GM19452 (cell line): ENCODE measurements around the gene NR1H2.
"Not testable (repeated sequence)": the region's sequence is repeated elsewhere in the genome, so short reads cannot be mapped to it uniquely, and the experiment has no call there.

Source experiments
- ATAC-seq: cut with Tn5 transposase; IDR thresholded peaks from one replicate; pipeline ENCODE4 v1.9.1; 2021; ENCODE audit not compliant: unreplicated experiment

NR1H2 gene

DNA sequence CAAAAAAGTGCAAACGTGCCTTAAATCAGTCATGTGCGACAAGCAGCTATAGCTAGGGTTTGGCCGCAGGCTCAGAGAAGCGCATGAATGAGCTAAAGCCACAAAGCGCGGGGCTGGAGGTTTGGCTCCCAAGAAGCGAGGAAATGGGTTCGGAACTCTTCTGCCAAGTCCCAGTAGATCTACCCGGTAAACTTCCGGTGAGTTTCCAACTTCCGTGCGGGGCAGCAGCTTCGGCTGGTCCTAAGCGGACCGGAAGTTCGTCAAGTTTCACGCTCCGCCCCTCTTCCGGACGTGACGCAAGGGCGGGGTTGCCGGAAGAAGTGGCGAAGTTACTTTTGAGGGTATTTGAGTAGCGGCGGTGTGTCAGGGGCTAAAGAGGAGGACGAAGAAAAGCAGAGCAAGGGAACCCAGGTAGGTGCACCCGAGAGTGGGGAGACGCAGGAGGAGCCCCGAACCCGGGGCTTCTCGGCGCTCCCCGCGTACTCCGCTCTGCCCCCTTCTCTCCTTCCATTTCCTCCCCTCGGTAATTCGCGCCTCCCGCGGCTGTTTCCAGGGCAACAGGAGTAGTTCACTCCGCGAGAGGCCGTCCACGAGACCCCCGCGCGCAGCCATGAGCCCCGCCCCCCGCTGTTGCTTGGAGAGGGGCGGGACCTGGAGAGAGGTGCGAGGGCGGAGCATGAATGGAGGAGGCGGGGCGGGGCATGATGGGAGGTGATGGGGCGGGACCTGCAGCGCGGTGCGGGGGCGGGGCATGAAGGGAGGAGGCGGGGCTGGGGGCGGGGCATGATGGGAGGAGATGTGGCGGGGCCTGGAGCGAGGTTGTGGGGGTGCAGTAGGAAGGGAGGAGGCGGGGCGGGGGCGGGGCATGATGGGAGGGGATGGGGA lies at the start of gene NR1H2:
NR1H2 (plus strand) TSS at position 292 of the 885 bp plus-strand sequence. CDS start 1,149 bp downstream, outside the sequence.
- peak; percentile 87 for ATAC-seq

DNA sequence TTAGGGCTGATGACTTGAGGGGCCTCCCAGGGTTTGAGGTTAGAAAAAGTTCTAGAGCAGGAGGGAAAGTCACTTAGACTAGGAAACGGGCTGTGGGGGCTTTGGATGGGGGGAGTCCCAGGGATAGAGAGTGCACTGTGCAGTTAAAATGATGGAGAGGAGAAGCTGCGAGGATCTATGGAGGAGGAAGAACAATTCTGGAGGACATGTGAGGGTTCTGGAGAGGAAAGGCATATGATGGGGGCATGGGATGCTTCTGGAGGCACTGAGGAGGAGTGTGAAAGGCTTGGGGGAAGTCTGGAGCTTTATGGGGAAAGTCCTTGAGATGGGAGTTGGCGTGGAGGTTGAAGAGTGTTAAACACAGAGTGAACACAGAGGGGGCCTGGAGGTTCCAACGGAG lies 49.2 kb upstream of the NR1H2 start:
- no peak for ATAC-seq

DNA sequence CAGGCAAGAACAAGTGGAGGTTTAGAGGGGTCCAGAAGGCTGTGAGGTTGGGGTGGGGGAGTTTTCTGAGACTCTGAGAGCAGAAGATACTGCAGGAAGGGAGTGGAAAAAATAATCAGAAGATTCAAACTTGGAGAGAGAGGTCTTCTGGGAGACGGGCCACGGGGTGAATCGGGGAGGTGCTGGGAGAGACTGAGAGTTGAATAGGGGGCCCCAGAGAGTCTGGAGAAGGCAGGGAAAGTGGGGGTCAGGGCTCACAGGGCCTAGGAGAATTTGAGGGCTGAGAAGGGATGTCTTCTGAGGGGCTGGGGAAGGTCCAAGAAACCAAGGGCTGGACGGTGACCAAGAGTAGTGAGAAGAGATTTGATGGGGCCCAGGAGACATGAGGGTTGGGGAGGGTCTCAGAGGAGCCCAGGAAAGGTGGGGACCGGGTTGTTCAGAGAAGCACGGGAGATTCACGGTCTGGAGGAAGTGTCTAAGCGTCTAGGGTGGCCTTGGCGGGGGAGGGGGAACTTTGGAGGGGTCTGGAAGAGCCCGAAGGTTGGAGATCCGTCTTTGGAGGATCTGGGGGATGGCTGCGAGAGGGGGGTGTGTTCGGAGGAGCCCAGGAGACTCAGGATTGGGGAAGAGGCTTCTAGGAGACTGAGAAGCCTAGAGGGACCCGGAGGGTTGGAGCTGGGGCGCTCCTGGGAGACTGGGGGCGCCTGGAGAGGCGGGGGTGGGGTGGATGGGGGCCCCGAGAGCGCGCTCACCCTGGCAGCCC lies 48.6 kb upstream of the NR1H2 start:
- ATAC-seq = no peak

DNA sequence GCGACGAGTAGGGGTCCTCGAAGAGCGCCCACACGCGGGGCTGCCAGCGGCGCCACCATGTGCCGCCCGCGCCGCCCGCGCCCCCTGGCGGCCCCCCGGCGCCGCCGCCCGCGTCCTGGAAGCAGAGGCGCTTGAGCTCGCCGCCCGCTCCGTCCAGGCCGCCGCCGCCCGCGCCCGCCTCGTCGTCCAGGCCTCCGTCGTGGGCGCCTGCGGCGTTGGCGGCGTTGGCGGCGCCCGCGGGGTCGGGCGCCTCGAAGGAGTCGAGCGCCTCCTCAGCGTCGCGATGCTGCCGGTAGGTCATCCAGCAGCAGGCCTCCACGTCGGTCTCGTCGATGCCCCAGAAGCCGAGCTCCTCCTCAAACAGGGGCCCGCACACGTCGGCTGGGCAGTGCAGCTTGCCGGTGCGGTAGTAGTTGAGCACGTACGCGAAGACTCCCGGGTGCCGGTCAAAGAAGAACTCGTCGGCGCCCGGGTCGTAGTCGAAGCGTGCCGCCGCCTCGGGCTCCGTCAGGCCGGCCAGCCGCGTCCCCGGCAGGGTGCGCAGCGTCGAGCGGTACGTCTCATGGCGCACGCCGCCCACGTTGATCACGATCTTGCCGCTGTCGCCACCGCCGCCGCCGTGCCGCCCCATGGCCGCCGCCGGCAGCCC lies 47.9 kb upstream of the NR1H2 start:
- ATAC-seq = no peak

DNA sequence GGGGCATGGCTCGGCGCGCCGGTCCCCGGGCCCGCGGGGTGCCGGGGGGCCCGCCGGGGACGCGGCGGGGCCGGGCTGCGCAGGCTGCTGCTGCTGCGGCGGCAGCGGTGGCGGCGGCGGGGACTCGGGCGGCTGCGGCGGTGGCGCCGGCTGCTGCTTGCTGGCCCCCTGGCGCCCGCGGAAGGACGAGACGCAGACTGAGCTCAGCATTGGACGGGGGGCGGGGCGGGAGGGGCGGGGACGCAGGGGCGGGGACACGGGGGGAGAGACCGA lies 47.4 kb upstream of the NR1H2 start:
- ATAC-seq = peak; percentile 7

DNA sequence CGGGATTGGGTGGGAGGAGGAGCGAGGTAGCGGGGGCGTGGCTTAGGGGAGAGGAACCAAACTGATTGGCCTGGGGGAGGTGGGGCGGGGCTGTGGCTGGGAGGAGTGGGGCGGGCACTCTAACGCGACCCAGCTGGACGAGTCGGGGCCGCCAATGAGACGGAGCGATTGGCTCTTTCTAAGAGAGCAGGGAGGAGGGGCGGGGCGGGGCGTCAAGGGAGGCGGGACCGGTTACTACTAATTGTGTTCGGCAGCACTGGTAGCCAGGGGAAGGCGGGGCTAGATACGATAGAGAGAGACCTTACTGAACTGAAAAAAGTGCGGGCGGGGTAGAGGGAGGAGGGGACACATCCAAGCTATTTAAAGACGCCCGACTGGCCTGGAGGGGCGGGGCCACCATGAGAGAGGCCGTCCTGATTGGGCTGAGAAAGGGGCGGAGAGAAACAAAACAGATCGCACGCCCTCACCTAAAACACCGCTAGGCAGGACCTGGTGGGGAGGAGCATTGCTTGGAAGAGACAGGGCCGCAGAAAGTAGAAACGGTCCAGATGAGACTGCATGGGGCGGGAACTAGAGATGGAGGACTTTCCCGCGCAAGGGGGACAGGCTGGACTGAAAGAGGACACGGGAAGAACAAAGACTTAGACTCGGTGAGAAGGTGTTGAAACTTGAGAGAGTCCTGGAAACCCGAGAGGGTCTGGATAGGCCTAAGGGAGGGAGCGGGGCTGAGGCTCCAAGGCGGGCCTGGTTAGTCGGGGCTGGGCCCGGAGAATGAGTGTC lies 46.9 kb upstream of the NR1H2 start, which contains the start of gene KCNC3:
KCNC3 (minus strand) TSS at position 232 of the 780 bp plus-strand sequence. CDS start 295 bp downstream, outside the sequence.
- ATAC-seq = peak; percentile 41

DNA sequence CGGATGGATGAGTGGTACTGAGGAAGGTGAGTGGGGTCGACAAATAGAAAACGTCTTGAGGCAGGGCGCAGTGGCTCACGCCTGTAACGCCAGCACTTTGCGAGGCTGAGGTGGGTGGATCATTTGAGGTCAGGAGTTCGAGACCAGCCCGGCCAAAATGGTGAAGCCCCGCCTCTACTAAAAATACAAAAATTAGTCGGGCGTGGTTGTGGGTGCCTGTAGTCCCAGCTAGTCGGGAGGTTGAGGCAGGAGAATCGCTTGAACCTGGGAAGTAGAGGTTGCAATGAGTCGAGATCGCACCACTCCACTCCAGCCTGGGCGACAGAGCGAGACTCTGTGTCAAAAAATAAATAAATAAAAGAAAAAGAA lies 46.3 kb upstream of the NR1H2 start:
- not testable (repeated sequence) for ATAC-seq

DNA sequence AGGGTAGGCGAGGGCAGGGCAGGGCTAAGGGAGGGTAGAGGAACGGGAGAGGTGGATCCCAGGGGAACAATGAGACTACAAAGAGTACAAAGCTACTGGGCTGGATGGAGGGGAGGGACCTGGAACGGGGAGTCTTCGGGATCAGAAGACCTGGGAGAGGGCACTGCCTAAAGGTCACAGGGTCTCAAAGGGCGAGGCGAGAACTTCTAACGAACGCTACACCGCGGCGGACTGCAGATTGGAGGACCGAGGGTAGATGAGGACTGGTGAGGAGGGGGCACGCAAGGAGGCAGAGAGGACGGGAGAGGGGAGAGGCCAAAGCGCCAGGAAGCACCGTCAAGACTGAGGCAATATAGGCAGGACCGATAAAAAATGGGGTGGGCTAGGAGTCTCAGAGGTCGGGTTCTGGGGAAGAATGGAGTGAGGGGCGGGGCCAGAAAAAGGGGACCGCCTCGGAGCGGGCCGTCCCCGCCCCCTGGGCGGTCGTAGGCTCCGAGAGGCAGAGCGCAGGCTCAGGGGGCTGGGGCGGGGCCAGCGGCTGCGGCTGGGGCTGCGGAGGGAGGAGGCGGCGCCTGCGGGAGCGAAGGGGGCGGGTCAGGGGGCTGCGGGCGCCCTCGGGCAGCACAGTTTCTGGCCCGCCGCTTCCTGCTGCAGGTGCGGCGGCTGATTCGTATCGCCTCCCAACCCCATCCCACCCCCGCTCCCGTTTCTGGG lies 45.7 kb upstream of the NR1H2 start:
- no peak for ATAC-seq

DNA sequence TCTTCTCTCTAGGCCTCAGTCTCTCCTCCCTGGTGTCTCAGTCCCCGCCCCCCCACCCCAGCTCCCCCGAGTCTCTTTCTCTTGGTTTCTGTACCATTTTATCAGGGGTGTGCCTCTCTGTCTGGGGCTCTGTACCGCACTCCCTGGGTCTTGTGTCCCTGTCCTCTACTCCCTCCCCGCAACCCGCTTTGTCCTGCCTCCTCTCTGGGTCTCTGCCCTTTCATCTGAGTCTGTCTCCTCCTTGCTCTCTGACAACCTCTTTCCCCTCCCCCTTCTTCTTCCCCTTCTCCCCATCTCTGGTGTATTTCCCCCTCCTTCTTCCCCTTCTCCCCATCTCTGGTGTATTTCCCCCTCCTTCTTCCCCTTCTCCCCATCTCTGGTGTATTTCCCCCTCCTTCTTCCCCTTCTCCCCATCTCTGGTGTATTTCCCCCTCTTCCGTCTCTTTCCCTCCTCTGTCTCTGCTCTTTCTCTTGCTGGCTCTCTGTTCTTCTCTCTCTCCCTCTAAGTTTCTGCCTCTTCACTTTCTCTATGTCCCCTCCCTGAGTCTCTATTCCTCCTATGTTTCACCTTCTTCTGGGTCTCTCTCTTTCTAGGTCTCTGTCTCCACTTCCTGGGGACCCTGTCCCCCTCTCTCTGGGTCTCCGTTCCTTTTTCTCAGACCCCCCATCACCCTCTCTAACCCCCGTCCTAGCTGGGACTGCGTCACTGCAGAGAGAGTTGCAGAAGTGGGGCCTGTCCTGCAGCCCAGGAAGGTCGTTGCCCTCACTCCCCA lies 44.9 kb upstream of the NR1H2 start:
- no peak for ATAC-seq

DNA sequence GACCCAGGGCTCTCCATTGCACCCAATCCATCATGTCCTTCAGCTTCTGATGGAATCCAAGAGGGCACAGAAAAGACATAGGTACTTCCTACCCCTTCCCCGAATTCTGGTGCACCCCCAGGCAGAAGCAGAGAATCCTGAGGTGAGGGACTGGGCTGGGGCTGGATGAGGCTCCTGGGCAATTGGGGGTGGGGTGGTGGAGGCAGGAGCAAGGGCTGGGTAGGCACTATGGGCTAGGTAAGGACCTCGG lies 44.3 kb upstream of the NR1H2 start:
- no peak for ATAC-seq

DNA sequence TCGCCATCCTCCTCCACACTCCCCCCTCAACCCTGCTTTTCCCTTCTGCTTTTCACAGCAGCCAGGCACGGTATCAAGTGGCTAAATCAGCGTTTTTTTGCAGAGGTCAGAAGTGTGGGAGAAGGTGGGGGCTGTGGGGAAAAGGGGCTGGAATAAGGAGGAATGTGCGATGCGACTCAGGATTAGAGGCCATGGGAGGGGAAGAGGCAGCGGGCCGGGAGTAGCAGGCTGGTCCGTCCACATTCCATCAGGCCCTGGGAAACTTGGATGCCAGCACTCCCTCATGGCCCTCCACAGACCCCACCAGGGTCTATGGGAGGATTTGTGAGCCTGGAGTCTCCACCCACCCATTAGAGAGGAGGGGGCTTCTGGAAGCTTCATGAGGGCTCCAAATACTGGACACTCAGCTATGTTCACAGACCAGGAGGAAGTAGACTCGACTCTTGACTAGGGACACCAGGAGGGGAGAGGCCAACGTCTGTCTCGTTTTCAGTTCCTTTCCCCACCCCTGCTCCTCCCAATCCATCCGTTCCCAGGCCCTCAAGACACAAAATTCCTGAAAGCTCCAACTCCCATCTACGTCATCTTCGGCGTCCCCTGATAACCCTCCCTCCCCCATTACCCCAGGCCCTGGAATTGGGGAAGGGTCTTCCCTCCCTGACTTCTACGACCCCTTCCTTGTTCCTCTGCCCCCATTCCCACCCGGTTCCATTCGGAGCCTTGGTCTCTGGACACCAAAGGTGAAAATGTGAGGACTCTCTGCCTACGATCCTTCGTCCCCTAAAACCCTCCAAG lies 43.8 kb upstream of the NR1H2 start:
- no peak for ATAC-seq

DNA sequence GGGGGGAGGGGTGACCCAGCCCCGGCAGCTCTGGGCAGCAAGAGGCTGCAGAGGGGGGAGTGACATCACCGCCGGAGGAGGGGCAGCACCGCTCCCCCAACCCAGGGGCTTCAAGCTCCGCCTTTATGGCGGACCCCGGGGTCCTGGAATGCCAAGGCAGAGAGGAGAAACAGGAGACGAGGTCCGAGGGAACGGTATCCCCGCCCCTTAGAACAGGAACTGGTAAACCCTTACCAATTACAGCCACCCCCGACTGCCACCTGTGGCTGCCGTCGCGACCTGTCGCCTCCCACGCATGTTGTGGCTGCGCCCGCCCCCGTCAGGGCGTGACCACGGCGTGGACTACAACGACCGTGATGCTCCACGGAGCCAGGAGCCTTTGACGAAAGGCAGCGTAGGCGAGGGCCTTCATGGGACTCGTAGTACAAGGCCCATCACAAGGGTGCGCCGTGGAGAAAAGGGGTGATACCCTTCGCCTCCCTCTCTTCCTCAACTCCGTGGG lies 43.0 kb upstream of the NR1H2 start:
- peak; percentile 47 for ATAC-seq

DNA sequence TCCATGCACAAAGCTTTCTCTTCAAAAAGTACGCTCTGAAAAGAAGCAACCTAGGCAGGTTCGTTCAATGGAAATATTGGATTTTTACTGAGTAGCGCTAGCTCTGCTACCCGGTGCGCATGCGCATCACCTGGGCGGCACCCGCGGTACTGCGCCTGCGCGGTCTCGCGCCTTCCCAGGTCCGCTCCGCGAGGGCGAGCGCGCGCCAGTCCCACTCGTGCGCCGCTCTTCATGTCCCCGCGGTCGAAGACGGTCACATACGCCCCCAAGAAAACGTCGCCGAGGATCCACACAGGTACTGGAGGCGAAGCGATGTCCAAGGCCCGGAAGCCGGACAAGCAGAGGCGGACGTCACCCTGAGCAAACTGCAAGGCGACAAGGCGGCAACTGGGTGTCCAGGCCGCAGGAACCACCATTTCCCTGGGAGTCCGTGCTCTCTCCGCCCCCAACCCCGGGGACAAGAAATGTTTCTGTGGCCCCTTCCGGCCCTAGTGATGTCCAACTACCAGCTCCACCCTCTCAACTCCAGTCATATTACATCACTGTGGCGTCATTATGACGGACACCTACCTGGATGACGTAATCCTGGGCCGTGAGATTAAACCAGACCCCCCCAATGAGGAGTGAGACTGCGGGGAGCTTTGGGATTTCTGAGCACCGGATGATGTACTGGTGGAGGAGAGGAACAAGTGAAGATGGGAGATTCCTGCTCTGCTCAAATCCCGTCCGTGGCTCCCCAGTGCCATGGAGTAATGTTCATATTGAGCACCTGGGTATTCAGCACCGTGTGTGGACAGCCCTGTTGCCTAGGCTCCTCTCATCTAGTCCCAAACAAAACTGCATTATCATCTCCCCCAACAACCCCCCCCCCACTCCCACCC lies 42.3 kb upstream of the NR1H2 start:
- peak; percentile 34 for ATAC-seq

DNA sequence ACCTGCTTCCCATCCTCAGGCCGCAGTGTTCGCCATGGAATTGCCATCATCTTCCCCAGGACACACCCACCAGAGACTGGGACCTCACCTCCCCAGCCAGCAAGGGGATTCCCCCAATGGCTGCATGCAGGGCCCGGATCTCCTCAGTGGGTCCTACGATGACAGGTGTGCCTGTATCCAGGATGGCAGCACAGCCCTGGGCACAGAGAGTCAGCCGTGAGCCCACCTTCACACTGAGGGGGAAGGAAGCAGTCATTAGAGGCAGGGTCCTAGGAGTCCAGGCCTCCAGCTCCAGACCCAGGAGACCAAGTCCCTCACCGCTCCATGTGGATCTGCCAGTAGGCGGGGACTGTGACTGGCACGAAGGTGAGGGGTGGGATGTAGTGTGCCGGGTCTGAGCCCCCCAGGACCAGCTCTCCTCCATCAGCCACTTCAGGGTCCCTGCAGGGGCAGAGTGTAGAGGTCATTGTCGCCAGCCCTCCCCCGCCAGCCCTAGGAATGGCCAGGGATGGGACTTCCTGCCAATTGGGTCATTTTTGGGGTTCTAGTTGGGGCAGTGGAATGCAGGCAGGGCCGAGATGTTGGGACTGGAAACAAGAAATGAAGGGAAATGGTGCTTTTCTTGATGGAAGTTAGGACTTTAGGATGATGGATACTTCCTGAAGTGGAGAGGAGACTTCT lies 41.4 kb upstream of the NR1H2 start:
- no peak for ATAC-seq

DNA sequence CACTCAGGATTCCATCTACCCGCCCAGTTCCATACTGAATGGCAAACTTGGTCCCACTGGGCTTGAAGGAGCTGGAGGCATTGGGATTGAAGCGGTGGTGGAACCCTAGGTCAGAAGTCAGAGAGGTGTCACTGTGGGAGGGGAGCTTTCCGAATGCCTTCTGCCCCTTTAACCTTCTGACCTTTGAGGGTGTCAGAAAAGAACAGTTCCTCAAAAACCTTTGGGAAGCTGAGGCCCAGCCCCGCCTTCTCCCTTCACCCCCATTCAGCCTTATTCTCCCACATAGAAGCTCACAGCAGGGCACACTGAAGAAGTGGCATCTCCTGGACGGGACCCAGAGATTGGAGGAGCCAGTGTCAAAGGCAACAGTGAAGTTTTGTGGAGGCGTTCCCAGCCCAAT lies 39.2 kb upstream of the NR1H2 start:
- ATAC-seq = not testable (repeated sequence)

DNA sequence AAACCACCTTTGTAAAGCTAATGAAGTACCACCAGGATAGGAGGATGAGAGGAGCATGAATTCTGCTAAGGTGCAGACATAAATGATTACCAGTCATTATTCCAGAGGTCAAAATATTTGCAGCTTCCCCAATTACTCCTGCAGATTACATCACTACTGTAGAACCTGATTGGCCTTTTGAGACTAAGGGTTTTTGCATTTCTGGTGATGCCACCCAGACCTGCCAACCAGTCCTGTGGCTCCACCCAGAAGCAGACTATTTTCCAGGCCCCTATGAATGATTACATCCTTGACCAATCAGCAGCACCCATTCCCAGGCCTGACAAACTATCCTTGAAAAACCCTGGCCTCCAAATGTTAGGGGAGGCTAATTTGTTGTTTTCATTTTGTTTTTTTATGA lies 35.9 kb upstream of the NR1H2 start:
- no peak for ATAC-seq

DNA sequence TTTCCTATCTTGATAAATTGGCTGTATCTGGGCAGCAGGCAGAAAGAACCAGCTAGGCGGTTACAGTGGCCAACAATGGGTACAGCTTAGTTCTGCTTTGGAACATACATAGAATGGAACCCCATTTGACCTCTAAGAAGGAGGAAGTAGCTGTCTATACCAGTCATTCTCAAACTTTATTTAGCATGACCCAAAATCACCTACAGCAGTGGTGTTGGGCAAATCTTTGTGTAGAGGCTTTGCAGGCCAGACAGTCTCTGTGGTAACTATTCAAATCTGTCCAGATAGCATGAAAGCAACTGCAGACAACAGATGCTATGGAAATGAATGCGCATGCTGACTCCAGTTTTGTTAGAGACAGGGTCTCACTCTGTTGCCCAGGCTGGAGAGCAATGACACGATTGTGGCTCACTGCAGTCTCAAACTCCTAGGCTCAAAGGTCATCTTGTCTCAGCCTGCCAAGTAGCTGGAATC lies 35.1 kb upstream of the NR1H2 start:
- no peak for ATAC-seq
